Measurements from ENCODE around the gene WIPF1.

WIPF1 gene

DNA sequence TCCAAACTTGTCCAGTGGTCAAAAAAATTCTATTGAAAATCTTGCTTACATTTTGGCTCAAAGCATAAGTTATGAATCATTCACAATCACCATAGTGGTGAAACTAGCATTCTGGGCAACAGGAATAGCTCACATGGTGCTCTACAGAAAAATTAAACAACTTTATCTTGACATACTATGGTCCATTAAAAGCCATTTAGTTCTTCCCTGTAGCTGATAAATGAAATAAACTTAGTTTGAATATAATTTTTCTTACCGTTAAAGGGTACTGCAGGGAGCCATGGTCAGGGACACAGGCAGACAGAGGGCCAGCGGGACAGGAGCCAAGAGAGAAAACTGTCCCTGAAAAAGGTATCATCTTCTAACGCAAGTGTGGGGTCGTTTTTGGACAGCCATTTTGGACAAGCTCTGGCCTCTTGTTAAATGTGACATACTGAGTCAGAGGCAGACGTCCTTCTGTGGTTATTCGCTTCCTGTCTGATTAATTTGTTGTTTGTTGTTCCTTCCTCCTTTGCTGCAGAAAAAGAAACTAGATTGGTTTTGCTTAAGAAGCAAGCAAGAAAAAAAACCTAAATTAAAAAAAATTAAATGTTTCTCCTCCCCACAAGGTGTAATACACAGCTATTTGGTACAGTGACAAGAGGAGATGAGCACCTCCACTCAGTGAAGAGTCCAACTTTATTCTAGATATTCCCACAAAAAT is at the start of gene WIPF1:
WIPF1 (minus strand) TSS at position 460 of the 703 bp plus-strand sequence. CDS start 12,231 bp downstream, outside the sequence.
- H3K9ac ChIP-seq (ENCODE audit: low read length), result peak within 1 kb of the TSS; percentile 92
- peak within 1 kb of the TSS; percentile 78 for H3K4me3 ChIP-seq (ENCODE audit: low read length)
- peaks cover 78% of the 10 kb centered on the region for H3K4me1 ChIP-seq (ENCODE audit: low read length)
- no peaks in the 10 kb centered on the region for H3K27me3 ChIP-seq (ENCODE audit: low read depth, low read length)
- H3K4me2 ChIP-seq (ENCODE audit: low read length), result peak within 1 kb of the TSS; percentile 82
- no peaks in the 10 kb centered on the region for H4K20me1 ChIP-seq (ENCODE audit: insufficient read depth, low read length)
- H3K27ac ChIP-seq (ENCODE audit: low read length), result peak within 1 kb of the TSS; percentile 87
- peaks cover 49% of the 10 kb centered on the region for H3K79me2 ChIP-seq (ENCODE audit: low read length)
- no peaks in the 10 kb centered on the region; the same call in 1 of the 2 replicates for H3K9me3 ChIP-seq (ENCODE audit: insufficient read depth, low read length)
- H2AFZ ChIP-seq (ENCODE audit: low read depth, low read length), result 0 out of 2 replicates have a peak within 1 kb of the TSS, but pooled peaks have one; percentile 32
- TF ChIP-seq EZH2phosphoT487 (IDR thresholded peaks at IDR 0.05; ENCODE audit: low read depth), result no peak
- TF ChIP-seq, protein P1, sequence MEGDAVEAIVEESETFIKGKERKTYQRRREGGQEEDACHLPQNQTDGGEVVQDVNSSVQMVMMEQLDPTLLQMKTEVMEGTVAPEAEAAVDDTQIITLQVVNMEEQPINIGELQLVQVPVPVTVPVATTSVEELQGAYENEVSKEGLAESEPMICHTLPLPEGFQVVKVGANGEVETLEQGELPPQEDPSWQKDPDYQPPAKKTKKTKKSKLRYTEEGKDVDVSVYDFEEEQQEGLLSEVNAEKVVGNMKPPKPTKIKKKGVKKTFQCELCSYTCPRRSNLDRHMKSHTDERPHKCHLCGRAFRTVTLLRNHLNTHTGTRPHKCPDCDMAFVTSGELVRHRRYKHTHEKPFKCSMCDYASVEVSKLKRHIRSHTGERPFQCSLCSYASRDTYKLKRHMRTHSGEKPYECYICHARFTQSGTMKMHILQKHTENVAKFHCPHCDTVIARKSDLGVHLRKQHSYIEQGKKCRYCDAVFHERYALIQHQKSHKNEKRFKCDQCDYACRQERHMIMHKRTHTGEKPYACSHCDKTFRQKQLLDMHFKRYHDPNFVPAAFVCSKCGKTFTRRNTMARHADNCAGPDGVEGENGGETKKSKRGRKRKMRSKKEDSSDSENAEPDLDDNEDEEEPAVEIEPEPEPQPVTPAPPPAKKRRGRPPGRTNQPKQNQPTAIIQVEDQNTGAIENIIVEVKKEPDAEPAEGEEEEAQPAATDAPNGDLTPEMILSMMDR (IDR thresholded peaks at IDR 0.05; ENCODE audit: low read depth, low read length), result no peak
- peaks cover 19% of the 10 kb centered on the region for H3K36me3 ChIP-seq (replicated peaks; ENCODE audit: low read depth, low read length)

- no peaks in the 10 kb centered on the region for H3K79me2 ChIP-seq (ENCODE audit: low read length)
- no peaks in the 10 kb centered on the region for H4K20me1 ChIP-seq (ENCODE audit: insufficient read depth, low read length)
- H3K27ac ChIP-seq (ENCODE audit: low read length), result no peak overlapping the region
- no peak overlapping the region for H2AFZ ChIP-seq (ENCODE audit: low read depth, low read length)
- peaks cover 3% of the 10 kb centered on the region; the same call in 1 of the 2 replicates for H3K4me1 ChIP-seq (ENCODE audit: low read length)
- no peak overlapping the region for H3K9ac ChIP-seq (ENCODE audit: low read length)
- no peak overlapping the region for H3K4me2 ChIP-seq (ENCODE audit: low read length)
- TF ChIP-seq, protein P1 (IDR thresholded peaks at IDR 0.05; ENCODE audit: low read depth, low read length), result no peak
- no peak for TF ChIP-seq EZH2phosphoT487 (IDR thresholded peaks at IDR 0.05; ENCODE audit: low read depth)
- no peaks in the 10 kb centered on the region for H3K9me3 ChIP-seq (ENCODE audit: insufficient read depth, low read length)
- H3K4me3 ChIP-seq (ENCODE audit: low read length), result no peak overlapping the region
- no peaks in the 10 kb centered on the region for H3K36me3 ChIP-seq (replicated peaks; ENCODE audit: low read depth, low read length)
- H3K27me3 ChIP-seq (ENCODE audit: low read depth, low read length), result no peaks in the 10 kb centered on the region
Observed at GRCh38 chr2:174645296-174645695, 47.7 kb upstream of the WIPF1 start.

DNA sequence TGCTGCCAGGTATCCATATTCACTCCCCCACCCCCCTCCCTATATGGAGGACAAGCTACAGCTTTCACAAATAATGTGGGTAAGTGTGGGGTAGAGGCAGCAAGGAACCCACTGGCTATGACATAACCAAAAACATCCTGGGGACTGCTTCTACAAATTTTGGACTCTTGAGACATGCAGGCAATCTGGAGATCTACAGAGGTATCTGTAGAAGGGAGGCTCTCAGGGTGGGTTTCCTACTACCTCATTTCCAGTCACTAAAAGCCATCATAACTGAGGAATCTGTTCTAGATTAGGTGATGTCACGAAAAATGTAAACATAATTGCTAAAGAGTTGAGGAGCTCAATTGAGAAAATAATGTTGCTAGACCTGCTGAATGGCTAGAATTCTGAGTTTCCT is 46.8 kb upstream of the WIPF1 start:
- no peaks in the 10 kb centered on the region for H3K36me3 ChIP-seq (replicated peaks; ENCODE audit: low read depth, low read length)
- H3K4me2 ChIP-seq (ENCODE audit: low read length), result no peak overlapping the region
- H3K79me2 ChIP-seq (ENCODE audit: low read length), result no peaks in the 10 kb centered on the region
- no peak overlapping the region for H2AFZ ChIP-seq (ENCODE audit: low read depth, low read length)
- H3K4me3 ChIP-seq (ENCODE audit: low read length), result no peak overlapping the region
- H3K27me3 ChIP-seq (ENCODE audit: low read depth, low read length), result no peaks in the 10 kb centered on the region
- H3K4me1 ChIP-seq (ENCODE audit: low read length), result peaks cover 3% of the 10 kb centered on the region; the same call in 1 of the 2 replicates
- TF ChIP-seq, protein P1 (IDR thresholded peaks at IDR 0.05; ENCODE audit: low read depth, low read length), result no peak
- no peak for TF ChIP-seq EZH2phosphoT487 (IDR thresholded peaks at IDR 0.05; ENCODE audit: low read depth)
- H3K27ac ChIP-seq (ENCODE audit: low read length), result no peak overlapping the region
- no peaks in the 10 kb centered on the region for H4K20me1 ChIP-seq (ENCODE audit: insufficient read depth, low read length)
- H3K9ac ChIP-seq (ENCODE audit: low read length), result no peak overlapping the region
- H3K9me3 ChIP-seq (ENCODE audit: insufficient read depth, low read length), result no peaks in the 10 kb centered on the region

GRCh38 chr2:174643356-174643755 is 45.8 kb upstream of the WIPF1 start:
- no peaks in the 10 kb centered on the region for H4K20me1 ChIP-seq (ENCODE audit: insufficient read depth, low read length)
- no peak overlapping the region for H2AFZ ChIP-seq (ENCODE audit: low read depth, low read length)
- no peak overlapping the region for H3K27ac ChIP-seq (ENCODE audit: low read length)
- no peak overlapping the region for H3K4me2 ChIP-seq (ENCODE audit: low read length)
- peaks cover 3% of the 10 kb centered on the region; the same call in 1 of the 2 replicates for H3K4me1 ChIP-seq (ENCODE audit: low read length)
- no peaks in the 10 kb centered on the region for H3K9me3 ChIP-seq (ENCODE audit: insufficient read depth, low read length)
- no peaks in the 10 kb centered on the region for H3K27me3 ChIP-seq (ENCODE audit: low read depth, low read length)
- no peak overlapping the region for H3K4me3 ChIP-seq (ENCODE audit: low read length)
- H3K36me3 ChIP-seq (replicated peaks; ENCODE audit: low read depth, low read length), result no peaks in the 10 kb centered on the region
- H3K79me2 ChIP-seq (ENCODE audit: low read length), result no peaks in the 10 kb centered on the region
- TF ChIP-seq, protein P1 (IDR thresholded peaks at IDR 0.05; ENCODE audit: low read depth, low read length), result no peak
- TF ChIP-seq EZH2phosphoT487 (IDR thresholded peaks at IDR 0.05; ENCODE audit: low read depth), result no peak
- no peak overlapping the region for H3K9ac ChIP-seq (ENCODE audit: low read length)

Measured in OCI-LY3 (cell line).